Astrocyte (in vitro differentiated cells and primary cell): ENCODE data around the gene SPAG9. TPM values are rescaled to one million over a fixed set of nuclear protein-coding genes. Genes with fewer than 3 reads are reported as not detected.

ENCODE experiments used
- DNase-seq: peaks from one replicate; pipeline ENCODE4 v3.0.0-alpha.2; 2010; ENCODE audit warnings: low read depth
- FAIRE-seq: peaks from 2 replicates; lab custom pipeline; 2011; peaks lifted over from hg19 to GRCh38; lab: Jason Lieb, UNC
- H2AFZ ChIP-seq: 2 replicates; pipeline ENCODE4 v1.6.0; 2012; ENCODE audit warnings: low read depth, low read length, inconsistent platforms
- H3K27ac ChIP-seq: 2 replicates; pipeline ENCODE4 v1.5.1; 2011; ENCODE audit warnings: low read depth, low read length, inconsistent platforms
- H3K27me3 ChIP-seq: 2 replicates; pipeline ENCODE4 v1.6.0; 2011; ENCODE audit warnings: low read length, inconsistent platforms; ENCODE audit not compliant: insufficient read depth
- H3K36me3 ChIP-seq: 2 replicates; pipeline ENCODE4 v1.5.1; 2011; ENCODE audit warnings: low read length, inconsistent platforms; ENCODE audit not compliant: insufficient read depth
- H3K4me1 ChIP-seq: 2 replicates; pipeline ENCODE4 v1.5.1; 2011; ENCODE audit warnings: low read length, inconsistent platforms; ENCODE audit not compliant: insufficient read depth
- H3K4me2 ChIP-seq: 2 replicates; pipeline ENCODE4 v1.6.0; 2012; ENCODE audit warnings: low read length, inconsistent platforms
- H3K4me3 ChIP-seq: 2 replicates; pipeline ENCODE4 v1.5.1; 2011; ENCODE audit warnings: low read depth, mild to moderate bottlenecking, low read length, inconsistent platforms; ENCODE audit not compliant: insufficient read depth
- H3K79me2 ChIP-seq: 2 replicates; pipeline ENCODE4 v1.6.0; 2012; ENCODE audit warnings: mild to moderate bottlenecking, low read length, inconsistent platforms; ENCODE audit not compliant: insufficient read depth
- H3K9ac ChIP-seq: 2 replicates; pipeline ENCODE4 v1.6.0; 2012; ENCODE audit warnings: mild to moderate bottlenecking, low read length, inconsistent platforms
- H3K9me3 ChIP-seq: 2 replicates; pipeline ENCODE4 v1.5.1; 2012; ENCODE audit warnings: low read depth, mild to moderate bottlenecking, low read length, inconsistent platforms; ENCODE audit not compliant: insufficient read depth
- H4K20me1 ChIP-seq: 2 replicates; pipeline ENCODE4 v1.6.0; 2012; ENCODE audit warnings: low read length, inconsistent platforms; ENCODE audit not compliant: insufficient read depth
- H3K27ac Mint-ChIP-seq: one replicate; pipeline ENCODE4 v1.8.0; 2021; ENCODE audit warnings: mild to moderate bottlenecking, mixed read lengths; ENCODE audit not compliant: unreplicated experiment
- H3K27me3 Mint-ChIP-seq: one replicate; pipeline ENCODE4 v1.8.0; 2021; ENCODE audit warnings: low read depth, mixed read lengths; ENCODE audit not compliant: unreplicated experiment
- H3K36me3 Mint-ChIP-seq: one replicate; pipeline ENCODE4 v1.8.0; 2021; ENCODE audit warnings: low read depth, mixed read lengths; ENCODE audit not compliant: unreplicated experiment
- H3K4me1 Mint-ChIP-seq: one replicate; pipeline ENCODE4 v1.8.0; 2021; ENCODE audit warnings: low read depth, mixed read lengths; ENCODE audit not compliant: unreplicated experiment
- H3K4me3 Mint-ChIP-seq: one replicate; pipeline ENCODE4 v1.8.0; 2021; ENCODE audit warnings: mild to moderate bottlenecking, moderate library complexity, mixed read lengths; ENCODE audit not compliant: unreplicated experiment
- H3K9me3 Mint-ChIP-seq: one replicate; pipeline ENCODE4 v1.8.0; 2021; ENCODE audit warnings: mild to moderate bottlenecking, mixed read lengths; ENCODE audit not compliant: unreplicated experiment
- EZH2 ChIP-seq: IDR thresholded peaks from 2 replicates; pipeline ENCODE4 v1.6.1; 2012; ENCODE audit warnings: mild to moderate bottlenecking, low read length, inconsistent platforms; ENCODE audit not compliant: insufficient read depth
- total RNA-seq: library from RNA; stranded (reverse); gene quantifications from 2 replicates; pipeline ENCODE4 v1.2.1, GENCODE V29; 2021
- TF ChIP-seq, protein P1 (sequence below): IDR thresholded peaks from 2 replicates; pipeline ENCODE4 v1.5.1; 2011; ENCODE audit warnings: low read depth, mild to moderate bottlenecking, inconsistent platforms, low read length, moderate library complexity; ENCODE audit not compliant: insufficient read depth

SPAG9 gene
- total RNA-seq, 1 donor from 2014 or later: 102 TPM

DNA sequence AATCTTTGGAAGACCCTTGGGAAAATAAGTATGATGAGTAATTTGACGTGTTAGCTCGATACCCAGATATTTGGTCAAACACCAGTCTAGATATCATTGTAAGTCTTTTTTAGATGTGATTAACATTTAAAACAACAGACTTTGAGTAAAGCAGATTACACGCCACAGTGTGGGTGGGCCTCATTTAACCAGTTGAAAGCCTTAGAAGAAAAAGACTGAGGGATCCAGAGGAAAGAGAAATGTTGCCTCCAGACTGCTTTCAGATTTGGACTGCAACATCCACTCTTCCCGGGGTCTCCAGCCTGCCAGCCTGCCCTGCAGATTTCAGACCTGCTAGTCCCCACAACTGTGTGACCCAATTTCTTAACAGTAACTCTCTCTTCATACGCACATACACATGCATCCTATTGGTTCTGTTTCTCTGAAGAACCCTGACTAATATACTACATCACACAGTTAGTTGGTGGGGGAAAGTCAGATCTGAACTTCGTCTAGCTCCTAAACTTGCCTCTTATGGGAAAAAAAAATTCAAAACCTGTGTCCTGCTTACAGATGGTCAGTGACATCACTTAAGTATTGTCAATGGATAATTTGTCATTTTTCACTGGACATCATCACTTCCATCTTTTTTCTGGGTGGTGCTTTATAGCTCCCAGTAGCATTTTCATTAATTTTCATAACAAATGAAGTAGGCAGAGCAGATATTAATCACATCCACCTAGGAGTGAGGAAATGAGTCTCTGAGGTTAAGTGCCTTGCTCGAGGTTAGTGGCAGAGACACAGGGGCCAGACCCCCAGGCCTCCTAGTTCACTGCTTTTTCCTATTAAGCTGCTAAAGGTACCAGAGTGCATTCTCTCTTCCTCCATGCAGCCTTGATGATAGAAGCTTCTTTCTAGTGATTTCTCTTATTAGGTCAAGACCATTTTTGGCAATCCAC is 146.8 kb downstream of the SPAG9 start:
- no peak overlapping the region for H3K4me3 Mint-ChIP-seq
- H3K36me3 Mint-ChIP-seq: peaks cover 12% of the 10 kb centered on the region

DNA sequence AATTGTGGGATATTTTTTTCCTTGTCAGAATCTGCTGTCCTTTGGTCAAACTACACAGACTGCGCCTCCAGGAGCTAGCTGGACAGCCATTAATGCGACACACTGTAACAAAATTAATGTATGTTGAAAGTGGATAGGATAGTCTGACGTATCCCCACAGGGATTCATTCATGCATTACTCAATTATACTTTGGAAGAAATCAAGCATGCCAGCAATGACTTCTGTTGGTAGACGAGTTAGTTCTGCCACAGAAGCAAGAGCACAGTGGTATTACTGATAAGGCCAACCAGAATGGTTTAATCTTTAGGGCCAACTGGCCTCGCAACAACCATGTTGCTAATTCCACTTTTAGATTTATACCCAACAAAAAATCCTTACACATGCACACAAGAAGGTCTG is 148.1 kb downstream of the SPAG9 start:
- peaks cover 8% of the 10 kb centered on the region for H3K4me1 Mint-ChIP-seq
- Histone ChIP-seq H3K9me3 (no peaks in the 10 kb centered on the region), H3K4me1 (peaks cover 2% of the 10 kb centered on the region), H3K36me3 (peaks cover 45% of the 10 kb centered on the region), H4K20me1 (no peaks in the 10 kb centered on the region), H3K9ac (no peak overlapping the region), H3K79me2 (no peaks in the 10 kb centered on the region), H3K27ac (no peak overlapping the region), H2AFZ (no peak overlapping the region), H3K27me3 (no peaks in the 10 kb centered on the region), H3K4me3 (no peak overlapping the region), H3K4me2 (no peak overlapping the region)
- FAIRE-seq (no peak), DNase-seq (no peak)
- no peaks in the 10 kb centered on the region for H3K9me3 Mint-ChIP-seq
- H3K36me3 Mint-ChIP-seq: peaks cover 8% of the 10 kb centered on the region
- TF ChIP-seq, protein P1, sequence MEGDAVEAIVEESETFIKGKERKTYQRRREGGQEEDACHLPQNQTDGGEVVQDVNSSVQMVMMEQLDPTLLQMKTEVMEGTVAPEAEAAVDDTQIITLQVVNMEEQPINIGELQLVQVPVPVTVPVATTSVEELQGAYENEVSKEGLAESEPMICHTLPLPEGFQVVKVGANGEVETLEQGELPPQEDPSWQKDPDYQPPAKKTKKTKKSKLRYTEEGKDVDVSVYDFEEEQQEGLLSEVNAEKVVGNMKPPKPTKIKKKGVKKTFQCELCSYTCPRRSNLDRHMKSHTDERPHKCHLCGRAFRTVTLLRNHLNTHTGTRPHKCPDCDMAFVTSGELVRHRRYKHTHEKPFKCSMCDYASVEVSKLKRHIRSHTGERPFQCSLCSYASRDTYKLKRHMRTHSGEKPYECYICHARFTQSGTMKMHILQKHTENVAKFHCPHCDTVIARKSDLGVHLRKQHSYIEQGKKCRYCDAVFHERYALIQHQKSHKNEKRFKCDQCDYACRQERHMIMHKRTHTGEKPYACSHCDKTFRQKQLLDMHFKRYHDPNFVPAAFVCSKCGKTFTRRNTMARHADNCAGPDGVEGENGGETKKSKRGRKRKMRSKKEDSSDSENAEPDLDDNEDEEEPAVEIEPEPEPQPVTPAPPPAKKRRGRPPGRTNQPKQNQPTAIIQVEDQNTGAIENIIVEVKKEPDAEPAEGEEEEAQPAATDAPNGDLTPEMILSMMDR: no peak
- TF ChIP-seq EZH2: no peak
- no peak overlapping the region for H3K4me3 Mint-ChIP-seq
- H3K27me3 Mint-ChIP-seq: no peaks in the 10 kb centered on the region
- no peak overlapping the region for H3K27ac Mint-ChIP-seq

More for the DNA sequence above, 146.8 kb downstream of the SPAG9 start:
- peaks cover 9% of the 10 kb centered on the region for H3K4me1 Mint-ChIP-seq
- no peaks in the 10 kb centered on the region for H3K79me2 ChIP-seq
- no peak overlapping the region for H3K27ac ChIP-seq
- no peaks in the 10 kb centered on the region for H4K20me1 ChIP-seq
- no peak for FAIRE-seq
- no peaks in the 10 kb centered on the region for H3K9me3 Mint-ChIP-seq
- H3K4me1 ChIP-seq: peaks cover 2% of the 10 kb centered on the region
- no peaks in the 10 kb centered on the region for H3K27me3 Mint-ChIP-seq
- no peak overlapping the region for H2AFZ ChIP-seq
- no peaks in the 10 kb centered on the region for H3K27me3 ChIP-seq
- no peak for DNase-seq
- no peak overlapping the region for H3K9ac ChIP-seq
- peaks cover 51% of the 10 kb centered on the region for H3K36me3 ChIP-seq
- TF ChIP-seq EZH2: no peak
- TF ChIP-seq, protein P1: no peak
- no peak overlapping the region for H3K4me3 ChIP-seq
- H3K9me3 ChIP-seq: no peaks in the 10 kb centered on the region
- no peak overlapping the region for H3K4me2 ChIP-seq
- H3K27ac Mint-ChIP-seq: no peak overlapping the region

DNA sequence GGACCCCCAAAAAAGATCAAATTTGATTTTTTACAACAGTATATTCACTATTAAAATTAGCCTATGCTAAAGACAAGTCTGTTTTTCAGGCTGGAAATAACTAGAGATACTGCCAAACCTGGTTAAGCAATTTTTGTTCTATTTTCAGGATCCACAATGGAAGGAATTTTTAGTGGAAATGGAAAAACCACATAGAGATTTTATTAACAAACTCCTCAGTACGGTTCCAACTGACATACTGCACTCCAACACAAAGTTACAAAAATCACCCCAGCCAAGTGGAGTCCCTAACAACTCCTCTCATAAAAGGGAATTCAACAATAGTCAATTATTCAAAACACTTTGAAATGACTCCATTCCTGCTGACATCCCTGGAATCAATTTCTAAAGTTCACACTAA is 152.9 kb downstream of the SPAG9 start:
- no peak overlapping the region for H2AFZ ChIP-seq
- H3K27me3 ChIP-seq: no peaks in the 10 kb centered on the region
- no peak overlapping the region for H3K9ac ChIP-seq
- Mint-ChIP-seq H3K36me3 (peaks cover 6% of the 10 kb centered on the region), H3K4me3 (no peak overlapping the region), H3K27ac (no peak overlapping the region), H3K4me1 (no peaks in the 10 kb centered on the region), H3K27me3 (no peaks in the 10 kb centered on the region), H3K9me3 (no peaks in the 10 kb centered on the region)
- no peak overlapping the region for H3K4me3 ChIP-seq
- TF ChIP-seq, protein P1: no peak
- TF ChIP-seq EZH2: no peak
- DNase-seq (peak; percentile 28), FAIRE-seq (peak; percentile 50)
- H3K4me2 ChIP-seq: no peak overlapping the region
- peaks cover 2% of the 10 kb centered on the region for H3K4me1 ChIP-seq
- no peak overlapping the region for H3K27ac ChIP-seq
- no peaks in the 10 kb centered on the region for H3K79me2 ChIP-seq
- no peaks in the 10 kb centered on the region for H4K20me1 ChIP-seq
- H3K9me3 ChIP-seq: no peaks in the 10 kb centered on the region
- peaks cover 40% of the 10 kb centered on the region for H3K36me3 ChIP-seq
